Measurements from ENCODE around the gene FAM209A. TPM values are rescaled to one million over a fixed set of nuclear protein-coding genes. Genes with fewer than 3 reads are reported as not detected.

The FAM209A gene
- total and polyA plus RNA-seq, 2 donors (not counting 1 experiment from before 2014, with no cell fraction given), result 3.3 to 4.8 TPM

DNA sequence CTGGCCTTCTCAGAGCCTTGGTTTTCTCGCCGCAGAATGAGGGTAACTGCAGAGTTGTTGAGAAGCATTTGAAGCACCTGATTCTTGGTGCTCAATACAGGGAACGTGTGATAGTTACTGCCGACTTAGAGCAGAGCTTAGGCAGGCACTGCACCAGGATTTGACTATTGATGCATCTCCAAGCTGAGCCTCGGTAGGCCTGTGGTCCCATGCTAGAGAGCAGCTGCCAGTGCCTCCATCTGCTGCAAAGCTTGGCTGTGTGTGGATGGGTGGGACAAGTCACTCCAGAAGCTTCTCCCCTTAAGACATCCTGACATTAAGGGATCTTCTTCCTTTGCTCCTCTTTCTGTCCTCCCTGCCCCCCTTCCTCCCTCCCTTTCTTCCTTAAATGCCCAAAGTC lies 49.4 kb downstream of the FAM209A start:
- DNase-seq, result no peak
- Mint-ChIP-seq H3K27ac (no peak overlapping the region), H3K27me3 (peaks cover 22% of the 10 kb centered on the region), H3K4me3 (no peak overlapping the region), H3K9me3 (ENCODE audit: insufficient read depth) (no peaks in the 10 kb centered on the region), H3K4me1 (no peaks in the 10 kb centered on the region)
- Histone ChIP-seq H4K20me1 (ENCODE audit: control insufficient read depth, insufficient read depth, low read length, poor library complexity, severe bottlenecking) (no peaks in the 10 kb centered on the region), H3K27ac (ENCODE audit: low read length in 2 of 2) (no peak overlapping the region), H3K79me2 (ENCODE audit: control insufficient read depth, insufficient read depth, low read length) (no peaks in the 10 kb centered on the region), H3K27me3 (replicated peaks in 1 of 4; ENCODE audit: control extremely low read depth in 1 of 4, control insufficient read depth in 3 of 4, insufficient read depth in 4 of 4, low read length in 3 of 4) (peaks cover 0 to 3% (median 0%) of the 10 kb centered on the region in 4 experiments), H2AFZ (ENCODE audit: insufficient read depth, low read depth, low read length, poor library complexity, severe bottlenecking) (no peak overlapping the region), H3K4me3 (ENCODE audit: control extremely low read depth in 1 of 5, extremely low read depth in 1 of 5, insufficient read depth in 1 of 5, low read depth in 2 of 5, low read length in 4 of 5) (no peak overlapping the region), H3K36me3 (replicated peaks in 1 of 2; ENCODE audit: control extremely low read depth in 1 of 2, control insufficient read depth in 1 of 2, extremely low read depth in 1 of 2, insufficient read depth in 2 of 2, low read length in 1 of 2) (no peaks in the 10 kb centered on the region), H3K9ac (ENCODE audit: low read length) (no peak overlapping the region), H3K4me1 (ENCODE audit: control insufficient read depth in 2 of 2, insufficient read depth in 2 of 2, low read length in 2 of 2) (no peaks in the 10 kb centered on the region), H3K4me2 (replicated peaks; ENCODE audit: low read depth, low read length, poor library complexity, severe bottlenecking) (no peak overlapping the region), H3K9me3 (ENCODE audit: control extremely low read depth in 1 of 3, control insufficient read depth in 2 of 3, insufficient read depth in 1 of 3, low read length in 2 of 3) (no peaks in the 10 kb centered on the region)
- WGBS (ENCODE audit: insufficient coverage), result 93% methylated on average over 5 of the region's 5 CpGs
- TF ChIP-seq, protein P1, sequence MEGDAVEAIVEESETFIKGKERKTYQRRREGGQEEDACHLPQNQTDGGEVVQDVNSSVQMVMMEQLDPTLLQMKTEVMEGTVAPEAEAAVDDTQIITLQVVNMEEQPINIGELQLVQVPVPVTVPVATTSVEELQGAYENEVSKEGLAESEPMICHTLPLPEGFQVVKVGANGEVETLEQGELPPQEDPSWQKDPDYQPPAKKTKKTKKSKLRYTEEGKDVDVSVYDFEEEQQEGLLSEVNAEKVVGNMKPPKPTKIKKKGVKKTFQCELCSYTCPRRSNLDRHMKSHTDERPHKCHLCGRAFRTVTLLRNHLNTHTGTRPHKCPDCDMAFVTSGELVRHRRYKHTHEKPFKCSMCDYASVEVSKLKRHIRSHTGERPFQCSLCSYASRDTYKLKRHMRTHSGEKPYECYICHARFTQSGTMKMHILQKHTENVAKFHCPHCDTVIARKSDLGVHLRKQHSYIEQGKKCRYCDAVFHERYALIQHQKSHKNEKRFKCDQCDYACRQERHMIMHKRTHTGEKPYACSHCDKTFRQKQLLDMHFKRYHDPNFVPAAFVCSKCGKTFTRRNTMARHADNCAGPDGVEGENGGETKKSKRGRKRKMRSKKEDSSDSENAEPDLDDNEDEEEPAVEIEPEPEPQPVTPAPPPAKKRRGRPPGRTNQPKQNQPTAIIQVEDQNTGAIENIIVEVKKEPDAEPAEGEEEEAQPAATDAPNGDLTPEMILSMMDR (IDR thresholded peaks at IDR 0.05), result no peak
- no peak for TF ChIP-seq EZH2 (IDR thresholded peaks at IDR 0.05; ENCODE audit: borderline replicate concordance, insufficient read depth, low read depth, low read length, poor library complexity, severe bottlenecking)
- ATAC-seq (ENCODE audit: low read depth), result no peak
- intact Hi-C loops (cut with micrococcal nuclease), result no loop called here
- CTCF ChIA-PET, result no interaction called here
- POLR2A ChIA-PET, result no interaction called here

DNA sequence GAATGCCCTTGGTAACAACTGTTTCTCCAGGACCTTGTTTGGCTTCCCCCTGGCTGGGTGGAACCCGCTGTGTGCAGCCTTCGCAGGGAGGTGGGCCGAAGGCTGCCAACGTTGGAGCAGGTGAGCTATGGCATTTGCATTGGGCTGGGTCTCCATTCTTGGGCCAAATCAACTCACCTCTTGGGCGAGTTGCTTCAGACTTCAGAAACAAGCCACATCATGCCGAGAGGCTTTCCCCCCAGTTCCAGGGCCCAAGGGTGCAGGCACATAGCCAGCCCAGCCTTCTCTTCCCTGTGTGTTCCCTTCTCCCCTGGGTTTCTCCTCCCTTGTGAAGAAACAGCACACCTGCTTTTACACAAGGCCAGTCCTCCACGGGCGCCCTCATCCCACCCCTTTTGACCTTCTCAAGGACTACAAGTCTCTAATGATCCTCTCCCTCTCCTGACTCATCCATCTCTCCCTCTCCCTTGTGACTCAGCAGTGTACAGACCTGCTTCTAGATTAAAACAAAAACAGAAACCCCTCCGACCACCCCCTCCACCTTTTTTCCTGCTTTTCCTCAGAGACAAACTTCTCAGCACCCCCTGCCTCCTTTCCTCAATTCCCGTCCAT lies 50.1 kb downstream of the FAM209A start:
- TF ChIP-seq, protein P1 (IDR thresholded peaks at IDR 0.05), result no peak
- TF ChIP-seq EZH2 (IDR thresholded peaks at IDR 0.05; ENCODE audit: borderline replicate concordance, insufficient read depth, low read depth, low read length, poor library complexity, severe bottlenecking), result no peak
- peaks cover 0 to 3% (median 0%) of the 10 kb centered on the region in 4 experiments for H3K27me3 ChIP-seq (replicated peaks in 1 of 4; ENCODE audit: control extremely low read depth in 1 of 4, control insufficient read depth in 3 of 4, insufficient read depth in 4 of 4, low read length in 3 of 4)
- no peak overlapping the region for H3K4me2 ChIP-seq (replicated peaks; ENCODE audit: low read depth, low read length, poor library complexity, severe bottlenecking)
- H3K27ac ChIP-seq (ENCODE audit: low read length in 2 of 2), result no peak overlapping the region
- intact Hi-C loops (cut with micrococcal nuclease), result no loop called here
- Mint-ChIP-seq H3K4me3 (no peak overlapping the region), H3K27me3 (peaks cover 22% of the 10 kb centered on the region), H3K9me3 (ENCODE audit: insufficient read depth) (no peaks in the 10 kb centered on the region), H3K4me1 (no peaks in the 10 kb centered on the region), H3K27ac (no peak overlapping the region)
- CTCF ChIA-PET, result interaction anchor here (0.9 kb wide), 1 partner anchor 24 kb away, joined by 3 read pairs; no protein-coding TSS in a partner anchor
- no peaks in the 10 kb centered on the region for H3K79me2 ChIP-seq (ENCODE audit: control insufficient read depth, insufficient read depth, low read length)
- no peak overlapping the region for H2AFZ ChIP-seq (ENCODE audit: insufficient read depth, low read depth, low read length, poor library complexity, severe bottlenecking)
- no peaks in the 10 kb centered on the region for H3K36me3 ChIP-seq (replicated peaks in 1 of 2; ENCODE audit: control extremely low read depth in 1 of 2, control insufficient read depth in 1 of 2, extremely low read depth in 1 of 2, insufficient read depth in 2 of 2, low read length in 1 of 2)
- H3K4me3 ChIP-seq (ENCODE audit: control extremely low read depth in 1 of 5, extremely low read depth in 1 of 5, insufficient read depth in 1 of 5, low read depth in 2 of 5, low read length in 4 of 5), result no peak overlapping the region
- H3K9ac ChIP-seq (ENCODE audit: low read length), result no peak overlapping the region
- no peak for ATAC-seq (ENCODE audit: low read depth)
- POLR2A ChIA-PET, result no interaction called here
- H4K20me1 ChIP-seq (ENCODE audit: control insufficient read depth, insufficient read depth, low read length, poor library complexity, severe bottlenecking), result no peaks in the 10 kb centered on the region
- no peak for DNase-seq
- no peaks in the 10 kb centered on the region for H3K9me3 ChIP-seq (ENCODE audit: control extremely low read depth in 1 of 3, control insufficient read depth in 2 of 3, insufficient read depth in 1 of 3, low read length in 2 of 3)
- 89% methylated on average over 10 of the region's 10 CpGs for WGBS (ENCODE audit: insufficient coverage)
- no peaks in the 10 kb centered on the region for H3K4me1 ChIP-seq (ENCODE audit: control insufficient read depth in 2 of 2, insufficient read depth in 2 of 2, low read length in 2 of 2)

Measured in B cell (primary cell).